ENCODE results near the gene MPPED1.

DNA sequence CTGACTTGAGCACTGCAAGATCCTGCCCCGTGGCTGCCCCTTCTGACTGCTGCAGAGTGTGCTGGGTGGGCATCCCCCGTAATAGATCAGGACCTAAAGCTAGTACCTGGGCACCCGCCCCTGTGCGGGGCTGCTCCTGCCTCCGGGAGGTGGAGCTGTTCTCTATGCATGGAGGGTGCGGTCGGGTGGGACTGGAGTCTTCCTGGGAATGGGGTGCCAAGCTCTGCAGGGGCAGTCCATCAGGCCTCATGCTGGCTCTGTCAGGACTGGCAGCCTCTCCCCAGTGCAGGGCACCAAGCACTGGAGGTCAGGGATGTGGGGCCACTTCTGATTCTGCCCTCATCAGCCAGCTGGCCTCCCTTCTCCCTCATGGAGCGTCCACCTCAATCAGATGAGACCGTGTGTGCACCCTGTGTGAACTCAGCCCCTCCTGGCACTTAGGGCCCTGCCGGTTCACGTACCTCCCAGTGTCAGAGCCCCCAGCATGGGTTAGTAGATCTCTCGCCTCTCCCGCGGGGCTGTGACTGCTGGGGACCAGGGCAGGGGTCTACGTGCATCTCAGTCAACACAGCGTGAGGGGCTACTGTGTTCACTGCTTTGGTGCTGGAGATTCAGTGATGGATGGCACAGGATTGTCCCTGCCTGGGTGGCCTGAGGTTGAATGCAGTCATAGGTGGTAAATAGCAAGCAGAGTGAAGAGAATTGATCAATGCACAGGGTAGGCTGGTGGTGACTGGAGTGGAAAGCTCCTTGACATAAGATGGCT lies 30.8 kb downstream of the MPPED1 start:
- TF ChIP-seq, protein P1, sequence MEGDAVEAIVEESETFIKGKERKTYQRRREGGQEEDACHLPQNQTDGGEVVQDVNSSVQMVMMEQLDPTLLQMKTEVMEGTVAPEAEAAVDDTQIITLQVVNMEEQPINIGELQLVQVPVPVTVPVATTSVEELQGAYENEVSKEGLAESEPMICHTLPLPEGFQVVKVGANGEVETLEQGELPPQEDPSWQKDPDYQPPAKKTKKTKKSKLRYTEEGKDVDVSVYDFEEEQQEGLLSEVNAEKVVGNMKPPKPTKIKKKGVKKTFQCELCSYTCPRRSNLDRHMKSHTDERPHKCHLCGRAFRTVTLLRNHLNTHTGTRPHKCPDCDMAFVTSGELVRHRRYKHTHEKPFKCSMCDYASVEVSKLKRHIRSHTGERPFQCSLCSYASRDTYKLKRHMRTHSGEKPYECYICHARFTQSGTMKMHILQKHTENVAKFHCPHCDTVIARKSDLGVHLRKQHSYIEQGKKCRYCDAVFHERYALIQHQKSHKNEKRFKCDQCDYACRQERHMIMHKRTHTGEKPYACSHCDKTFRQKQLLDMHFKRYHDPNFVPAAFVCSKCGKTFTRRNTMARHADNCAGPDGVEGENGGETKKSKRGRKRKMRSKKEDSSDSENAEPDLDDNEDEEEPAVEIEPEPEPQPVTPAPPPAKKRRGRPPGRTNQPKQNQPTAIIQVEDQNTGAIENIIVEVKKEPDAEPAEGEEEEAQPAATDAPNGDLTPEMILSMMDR (IDR thresholded peaks at IDR 0.05) = 0 out of 2 replicates have a peak, but pooled peaks have one; percentile 9
- TF ChIP-seq ZFX (IDR thresholded peaks at IDR 0.05; ENCODE audit: borderline replicate concordance) = no peak
